Mesendoderm (in vitro differentiated cells): Measurements from ENCODE around the gene ACOXL.

Source experiments
- DNase-seq: peaks from one replicate; pipeline ENCODE4 v3.0.0; 2013
- H2AK5ac ChIP-seq: 2 replicates; pipeline ENCODE4 v1.6.1; 2013; ENCODE audit warnings: low read length, inconsistent platforms
- H2BK120ac ChIP-seq: 2 replicates; pipeline ENCODE4 v1.6.1; 2013; ENCODE audit warnings: low read depth, mild to moderate bottlenecking, low read length, moderate library complexity, mixed read lengths
- H2BK15ac ChIP-seq: replicated peaks from 2 replicates; pipeline ENCODE4 v1.6.1; 2013; ENCODE audit warnings: low read depth, mild to moderate bottlenecking, moderate library complexity
- H2BK5ac ChIP-seq: 2 replicates; pipeline ENCODE4 v1.6.1; 2013; ENCODE audit warnings: low read length, inconsistent platforms
- H3K18ac ChIP-seq: 2 replicates; pipeline ENCODE4 v1.6.1; 2013; ENCODE audit warnings: mild to moderate bottlenecking, low read length, mixed read lengths
- H3K23ac ChIP-seq: one replicate; pipeline ENCODE4 v1.6.1; 2013; ENCODE audit warnings: low read length
- H3K27ac ChIP-seq: 2 replicates; pipeline ENCODE4 v1.5.1; 2013; ENCODE audit warnings: low read depth, mild to moderate bottlenecking, inconsistent platforms, low read length, moderate library complexity
- H3K27me3 ChIP-seq: 2 replicates; pipeline ENCODE4 v1.6.1; 2013; ENCODE audit warnings: low read length, control low read depth, mild to moderate bottlenecking, inconsistent platforms; ENCODE audit not compliant: insufficient read depth, poor library complexity
- H3K36me3 ChIP-seq: 2 replicates; pipeline ENCODE4 v1.6.1; 2013; ENCODE audit warnings: low read length, inconsistent platforms; ENCODE audit not compliant: control insufficient read depth, insufficient read depth
- H3K4ac ChIP-seq: one replicate; pipeline ENCODE4 v1.6.1; 2013; ENCODE audit warnings: low read depth, mild to moderate bottlenecking, low read length, moderate library complexity
- H3K4me1 ChIP-seq: 2 replicates; pipeline ENCODE4 v1.6.1; 2013; ENCODE audit warnings: low read depth, low read length, inconsistent platforms; ENCODE audit not compliant: control insufficient read depth
- H3K4me2 ChIP-seq: 2 replicates; pipeline ENCODE4 v1.6.1; 2013; ENCODE audit warnings: low read length
- H3K4me3 ChIP-seq: 2 replicates; pipeline ENCODE4 v1.5.1; 2013; ENCODE audit warnings: mild to moderate bottlenecking, low read length
- H3K56ac ChIP-seq: one replicate; pipeline ENCODE4 v1.6.1; 2013; ENCODE audit warnings: low read length
- H3K79me1 ChIP-seq: 2 replicates; pipeline ENCODE4 v1.6.1; 2013; ENCODE audit warnings: low read length, inconsistent platforms
- H3K79me2 ChIP-seq: 2 replicates; pipeline ENCODE4 v1.6.1; 2013; ENCODE audit warnings: mild to moderate bottlenecking, low read length; ENCODE audit not compliant: control insufficient read depth, insufficient read depth
- H3K9ac ChIP-seq: 2 replicates; pipeline ENCODE4 v1.6.1; 2013; ENCODE audit warnings: low read length, inconsistent platforms
- H4K5ac ChIP-seq: one replicate; pipeline ENCODE4 v1.6.1; 2013; ENCODE audit warnings: low read length
- H4K8ac ChIP-seq: one replicate; pipeline ENCODE4 v1.6.1; 2013; ENCODE audit warnings: low read depth, mild to moderate bottlenecking, control low read depth, low read length, moderate library complexity
- WGBS: extraction: QIAGEN DNeasy Blood & Tissue Kit; methylation state at CpG from one replicate; pipeline ENCODE4 v1.1.7; 2013; ENCODE audit warnings: low lambda C conversion rate, missing lambda C conversion rate; ENCODE audit not compliant: insufficient coverage; ENCODE audit errors: extremely low coverage; 5-methylcytosine and 5-hydroxymethylcytosine counted together

ACOXL gene

DNA sequence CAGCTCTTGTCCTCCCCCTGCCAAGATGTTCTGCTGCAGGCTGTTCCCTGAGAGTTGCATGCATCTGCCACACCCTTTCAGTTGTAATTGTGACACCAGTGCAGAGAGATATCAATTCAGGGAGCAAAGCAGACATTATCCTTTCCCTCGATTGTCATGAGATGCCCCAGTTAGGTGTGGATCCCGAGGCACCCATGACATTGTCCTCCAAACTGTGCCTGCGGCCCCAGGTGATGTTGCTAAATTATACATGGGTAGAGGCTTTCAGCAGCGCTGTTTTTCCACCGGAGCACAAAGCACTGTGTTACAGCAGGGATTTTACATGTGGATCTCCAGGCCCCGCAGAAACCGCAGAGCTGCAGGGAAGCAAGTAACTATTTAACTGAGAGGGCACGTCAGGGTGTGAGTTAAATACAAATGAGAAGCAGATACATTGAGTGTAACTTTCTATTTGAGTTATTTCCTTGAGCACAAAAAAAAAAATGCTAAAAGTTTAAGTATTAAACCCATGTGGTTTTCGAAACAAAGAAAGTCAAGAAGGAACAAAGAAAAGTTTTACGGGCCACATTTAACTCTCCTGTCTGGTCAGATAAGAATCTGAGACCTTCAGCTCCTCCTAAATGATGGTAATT lies 298.0 kb downstream of the ACOXL start:
- Histone ChIP-seq H2BK120ac (no peak overlapping the region), H3K36me3 (no peaks in the 10 kb centered on the region), H3K4me3 (no peak overlapping the region), H4K8ac (no peak overlapping the region), H2AK5ac (no peak overlapping the region), H3K27me3 (no peaks in the 10 kb centered on the region), H3K79me2 (no peaks in the 10 kb centered on the region), H3K4me2 (no peak overlapping the region), H3K4ac (no peak overlapping the region), H3K9ac (no peak overlapping the region), H3K27ac (no peak overlapping the region), H2BK5ac (no peak overlapping the region), H3K56ac (no peak overlapping the region), H3K79me1 (no peaks in the 10 kb centered on the region), H3K18ac (no peak overlapping the region), H3K4me1 (no peaks in the 10 kb centered on the region), H3K23ac (no peak overlapping the region), H2BK15ac (no peak overlapping the region), H4K5ac (no peak overlapping the region)
- DNase-seq, result no peak
- no CpG with 5 or more reads among the region's 10 CpGs for WGBS

DNA sequence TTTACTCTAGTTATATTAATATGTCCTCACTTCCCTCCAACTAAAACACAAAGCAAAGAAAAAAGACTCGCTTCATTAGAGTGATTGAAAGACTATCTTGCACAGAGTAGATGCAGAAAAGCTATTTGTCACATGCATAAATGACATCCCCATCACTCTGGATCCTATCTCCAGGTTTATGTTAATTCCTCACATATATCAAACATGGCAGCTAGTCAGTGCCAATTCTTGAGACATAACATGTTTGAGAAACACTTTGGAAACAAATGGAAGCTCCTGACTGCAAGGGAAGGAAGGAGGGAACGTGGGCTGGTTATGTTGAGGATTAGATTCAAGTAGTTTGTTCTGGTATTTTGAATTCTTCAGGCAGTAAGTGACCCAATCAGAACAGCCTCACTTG lies 298.6 kb downstream of the ACOXL start:
- H2BK120ac ChIP-seq, result no peak overlapping the region
- H3K4ac ChIP-seq, result no peak overlapping the region
- no peak for DNase-seq
- H3K18ac ChIP-seq, result no peak overlapping the region
- WGBS, result no CpG with 5 or more reads among the region's 2 CpGs
- H2BK15ac ChIP-seq, result no peak overlapping the region
- no peak overlapping the region for H3K23ac ChIP-seq
- H3K56ac ChIP-seq, result no peak overlapping the region
- H3K79me2 ChIP-seq, result no peaks in the 10 kb centered on the region
- no peaks in the 10 kb centered on the region for H3K4me1 ChIP-seq
- no peak overlapping the region for H4K8ac ChIP-seq
- no peak overlapping the region for H2AK5ac ChIP-seq
- H3K9ac ChIP-seq, result no peak overlapping the region
- no peaks in the 10 kb centered on the region for H3K27me3 ChIP-seq
- no peaks in the 10 kb centered on the region for H3K79me1 ChIP-seq
- no peak overlapping the region for H3K4me2 ChIP-seq
- no peak overlapping the region for H4K5ac ChIP-seq
- no peak overlapping the region for H3K27ac ChIP-seq
- H3K36me3 ChIP-seq, result no peaks in the 10 kb centered on the region
- H2BK5ac ChIP-seq, result no peak overlapping the region
- no peak overlapping the region for H3K4me3 ChIP-seq

DNA sequence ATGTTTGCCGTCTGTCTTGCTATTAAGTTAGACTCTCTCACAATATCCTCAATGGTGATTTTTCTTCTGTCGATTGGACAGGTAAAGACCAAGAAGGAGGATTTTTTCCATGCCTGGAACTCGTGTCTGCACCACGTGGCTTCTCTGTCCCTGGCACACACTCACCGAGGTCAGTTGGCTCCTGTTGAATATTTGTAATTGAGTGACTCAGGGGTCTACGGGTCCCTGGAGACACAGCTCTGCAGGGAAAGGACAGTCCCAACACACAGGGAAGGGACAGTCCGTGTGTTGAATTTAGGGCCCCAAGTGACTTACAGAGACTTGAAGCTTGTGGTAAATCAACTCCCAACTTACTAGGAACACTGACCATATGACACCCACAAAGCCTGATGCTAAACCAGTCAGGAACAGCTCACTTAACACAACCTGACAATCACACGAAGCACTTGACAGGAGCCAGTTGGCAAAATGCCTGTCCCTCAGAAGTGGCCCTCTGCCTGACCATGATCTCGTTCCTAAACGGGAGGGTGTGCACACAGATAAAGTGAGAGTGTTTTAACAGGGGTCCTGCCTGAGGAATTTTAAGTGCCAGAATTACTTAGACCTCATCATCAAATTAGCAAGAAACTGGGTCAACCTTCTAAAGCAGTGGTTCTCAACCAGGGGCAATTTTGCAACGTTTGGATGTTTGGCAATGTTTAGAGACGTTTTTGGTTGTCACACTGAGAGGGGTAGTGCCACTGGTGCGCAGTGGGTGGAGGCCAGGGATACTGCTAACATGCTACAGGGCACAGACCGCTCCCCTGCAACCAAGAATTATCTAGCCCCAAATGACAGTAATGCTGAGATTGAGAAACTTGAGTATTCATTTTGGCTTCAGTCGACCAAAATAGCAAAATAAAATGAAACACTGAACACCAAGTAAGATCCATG lies 299.4 kb downstream of the ACOXL start:
- Histone ChIP-seq H3K4ac (no peak overlapping the region), H3K9ac (no peak overlapping the region), H4K5ac (no peak overlapping the region), H3K27ac (no peak overlapping the region), H3K18ac (no peak overlapping the region), H3K4me3 (no peak overlapping the region), H3K4me1 (no peaks in the 10 kb centered on the region), H3K4me2 (no peak overlapping the region), H3K56ac (no peak overlapping the region), H4K8ac (no peak overlapping the region), H2AK5ac (no peak overlapping the region), H3K79me2 (no peaks in the 10 kb centered on the region), H3K23ac (no peak overlapping the region), H3K79me1 (no peaks in the 10 kb centered on the region), H2BK5ac (no peak overlapping the region), H2BK15ac (no peak overlapping the region), H3K27me3 (no peaks in the 10 kb centered on the region), H3K36me3 (no peaks in the 10 kb centered on the region), H2BK120ac (no peak overlapping the region)
- WGBS, result no CpG with 5 or more reads among the region's 15 CpGs
- no peak for DNase-seq

DNA sequence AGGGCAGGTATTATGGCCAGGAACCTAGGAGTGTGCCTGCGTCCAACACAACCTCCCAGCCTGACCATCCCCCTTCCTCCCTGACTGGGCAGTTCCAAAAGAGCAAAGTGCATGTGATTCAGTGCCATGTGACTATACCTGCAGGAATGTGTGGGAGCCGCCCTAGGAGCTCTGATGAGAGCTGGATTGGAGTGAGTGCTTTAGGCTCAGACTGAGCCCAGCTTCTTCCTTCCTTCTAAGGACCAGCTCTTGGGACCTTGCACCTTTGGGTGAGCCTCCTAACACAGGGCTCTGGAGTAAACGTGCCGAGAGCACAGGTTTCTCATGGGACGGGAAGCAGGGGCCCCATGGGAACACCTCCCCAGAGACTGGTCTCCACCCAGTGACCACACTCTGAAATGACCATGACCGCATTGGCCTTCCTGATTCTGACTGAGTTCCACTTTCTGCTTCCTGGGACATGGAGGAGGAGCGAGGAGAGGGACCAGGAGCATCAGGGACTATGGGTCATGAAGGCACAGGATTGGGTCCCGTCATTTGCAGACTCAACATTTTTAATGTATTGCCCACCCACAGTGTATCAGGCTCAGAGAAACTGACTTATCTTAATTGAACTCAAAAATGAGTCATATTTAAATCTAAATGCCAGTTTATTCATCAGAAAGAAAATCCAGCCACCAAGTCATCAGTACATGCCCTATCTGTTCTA lies 300.5 kb downstream of the ACOXL start:
- H2AK5ac ChIP-seq, result no peak overlapping the region
- H3K27ac ChIP-seq, result no peak overlapping the region
- H3K9ac ChIP-seq, result no peak overlapping the region
- no peak overlapping the region for H2BK120ac ChIP-seq
- no peak overlapping the region for H3K23ac ChIP-seq
- no peak overlapping the region for H3K4me2 ChIP-seq
- H3K18ac ChIP-seq, result no peak overlapping the region
- no peaks in the 10 kb centered on the region for H3K4me1 ChIP-seq
- no peak overlapping the region for H3K56ac ChIP-seq
- no peak overlapping the region for H3K4ac ChIP-seq
- no peaks in the 10 kb centered on the region for H3K27me3 ChIP-seq
- H2BK5ac ChIP-seq, result no peak overlapping the region
- WGBS, result no CpG with 5 or more reads among the region's 8 CpGs
- no peaks in the 10 kb centered on the region for H3K79me1 ChIP-seq
- no peak overlapping the region for H4K5ac ChIP-seq
- DNase-seq, result peak; percentile 51
- no peaks in the 10 kb centered on the region for H3K79me2 ChIP-seq
- H4K8ac ChIP-seq, result no peak overlapping the region
- no peaks in the 10 kb centered on the region for H3K36me3 ChIP-seq
- H3K4me3 ChIP-seq, result no peak overlapping the region
- no peak overlapping the region for H2BK15ac ChIP-seq

DNA sequence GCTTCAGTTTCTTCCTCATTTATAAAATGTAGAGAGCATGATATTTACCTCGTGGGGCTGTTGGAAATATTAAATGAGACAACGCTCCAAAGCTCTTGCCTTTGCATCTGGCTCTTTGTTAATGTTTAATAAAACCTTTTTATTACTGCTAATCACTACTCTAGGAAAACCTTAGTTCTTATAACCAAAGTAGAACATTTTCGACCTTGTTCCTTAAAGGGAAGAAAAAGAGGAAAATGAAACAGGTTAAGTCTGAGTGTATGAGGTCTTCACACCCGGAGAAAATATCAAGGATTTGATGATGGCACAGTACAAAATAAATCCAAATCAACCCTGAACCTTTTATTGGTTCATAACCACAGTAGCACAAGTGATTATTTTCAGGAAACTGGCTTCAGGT lies 301.8 kb downstream of the ACOXL start:
- no peak for DNase-seq
- Histone ChIP-seq H3K27me3 (no peaks in the 10 kb centered on the region), H2BK5ac (no peak overlapping the region), H2BK120ac (no peak overlapping the region), H3K9ac (no peak overlapping the region), H4K5ac (no peak overlapping the region), H3K4me3 (no peak overlapping the region), H2BK15ac (no peak overlapping the region), H3K36me3 (no peaks in the 10 kb centered on the region), H3K79me2 (no peaks in the 10 kb centered on the region), H3K4me2 (no peak overlapping the region), H3K23ac (no peak overlapping the region), H3K18ac (no peak overlapping the region), H3K79me1 (no peaks in the 10 kb centered on the region), H3K4ac (no peak overlapping the region), H3K4me1 (no peaks in the 10 kb centered on the region), H3K56ac (no peak overlapping the region), H2AK5ac (no peak overlapping the region), H3K27ac (no peak overlapping the region), H4K8ac (no peak overlapping the region)
- no CpG with 5 or more reads among the region's 4 CpGs for WGBS
